ENCODE results near the gene PEA15.

The PEA15 gene, protein sequence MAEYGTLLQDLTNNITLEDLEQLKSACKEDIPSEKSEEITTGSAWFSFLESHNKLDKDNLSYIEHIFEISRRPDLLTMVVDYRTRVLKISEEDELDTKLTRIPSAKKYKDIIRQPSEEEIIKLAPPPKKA

DNA sequence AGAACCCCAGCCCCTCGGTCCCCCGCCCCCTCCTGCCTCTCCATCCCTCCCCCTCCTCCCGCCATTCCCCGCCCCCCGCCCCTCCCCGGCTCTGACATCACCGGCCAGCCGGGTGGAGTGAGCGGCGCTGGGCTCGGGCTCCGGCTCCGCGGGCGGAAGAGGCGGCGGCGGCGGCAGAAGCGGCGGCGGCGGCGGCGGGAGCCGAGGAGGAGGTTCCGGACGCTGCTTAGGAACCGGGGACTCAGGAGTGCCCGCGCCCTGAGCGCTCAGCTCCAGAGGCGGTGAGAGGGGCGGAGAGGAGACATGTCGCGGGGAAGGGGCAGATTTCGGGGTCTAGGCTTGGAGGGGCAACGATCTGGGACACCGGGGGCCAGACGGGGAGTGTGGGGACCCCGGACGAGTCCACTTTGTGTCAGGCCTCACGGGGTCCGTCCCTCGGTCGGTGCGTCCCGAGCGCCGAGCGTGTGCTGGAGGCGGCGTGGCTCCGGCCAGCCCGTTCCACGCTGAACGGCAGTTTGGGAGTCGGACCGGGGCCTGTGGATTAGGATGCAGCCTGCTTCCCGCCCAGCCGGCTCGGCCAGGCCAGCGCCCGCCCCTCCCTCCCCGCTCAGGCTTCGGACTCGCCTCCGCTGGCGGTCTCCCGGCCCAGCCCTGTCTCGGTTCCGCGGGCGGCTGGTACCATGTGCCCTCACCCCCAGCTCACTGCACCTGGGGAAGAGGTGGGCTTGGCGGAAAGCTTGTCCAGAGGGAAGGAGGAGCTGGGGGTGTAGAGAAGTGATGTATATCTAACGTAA, at the start of gene PEA15:
Gene PEA15 (plus strand): TSS at position 143 of the 794 bp plus-strand sequence. CDS start 6,161 bp downstream, outside the sequence.
- peak; percentile 19 for DNase-seq

DNA sequence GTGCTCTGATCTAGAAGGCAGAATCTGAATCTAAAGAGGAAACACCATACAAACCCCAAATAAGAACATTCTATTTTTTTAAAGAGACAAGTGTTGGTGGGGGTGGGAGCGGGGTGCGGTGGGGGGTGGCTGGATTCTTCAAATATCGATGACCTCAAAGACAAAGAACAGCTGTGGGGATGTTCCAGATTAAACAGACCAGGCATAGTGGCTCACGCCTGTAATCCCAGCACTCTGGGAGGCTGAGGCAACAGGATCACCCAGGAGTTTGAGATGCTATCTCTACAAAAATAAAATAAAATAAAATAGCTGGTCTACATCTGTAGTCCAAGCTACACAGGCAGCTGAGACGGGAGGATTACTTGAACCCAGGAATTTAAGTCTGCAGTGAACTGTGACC, 48.8 kb upstream of the PEA15 start:
- DNase-seq, result no peak

DNA sequence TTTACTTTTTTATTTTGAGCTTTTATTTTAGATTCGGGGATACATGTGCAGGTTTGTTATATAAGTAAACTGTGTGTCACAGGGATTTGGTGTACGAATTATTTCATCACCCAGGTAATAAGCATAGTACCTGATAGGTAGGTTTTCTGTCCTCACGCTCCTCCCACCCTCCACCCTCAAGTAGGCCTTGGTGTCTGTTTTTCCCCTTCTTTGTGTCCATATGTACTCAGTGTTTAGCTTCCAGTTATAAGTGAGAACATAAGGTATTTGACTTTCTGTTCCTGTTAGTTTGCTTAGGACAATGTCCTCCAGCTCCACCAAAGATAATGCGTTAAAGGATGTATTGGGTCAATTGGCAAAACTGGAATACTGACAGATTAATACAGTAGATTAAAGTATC, 48.0 kb upstream of the PEA15 start:
- DNase-seq, result no peak

GRCh38 chr1:160158031-160158430, 47.2 kb upstream of the PEA15 start:
- no peak for DNase-seq

- DNase-seq, result no peak
Measured at GRCh38 chr1:160158534-160158933, 46.6 kb upstream of the PEA15 start.

GRCh38 chr1:160159846-160160245, 45.3 kb upstream of the PEA15 start:
- peak; percentile 97 for DNase-seq

DNA sequence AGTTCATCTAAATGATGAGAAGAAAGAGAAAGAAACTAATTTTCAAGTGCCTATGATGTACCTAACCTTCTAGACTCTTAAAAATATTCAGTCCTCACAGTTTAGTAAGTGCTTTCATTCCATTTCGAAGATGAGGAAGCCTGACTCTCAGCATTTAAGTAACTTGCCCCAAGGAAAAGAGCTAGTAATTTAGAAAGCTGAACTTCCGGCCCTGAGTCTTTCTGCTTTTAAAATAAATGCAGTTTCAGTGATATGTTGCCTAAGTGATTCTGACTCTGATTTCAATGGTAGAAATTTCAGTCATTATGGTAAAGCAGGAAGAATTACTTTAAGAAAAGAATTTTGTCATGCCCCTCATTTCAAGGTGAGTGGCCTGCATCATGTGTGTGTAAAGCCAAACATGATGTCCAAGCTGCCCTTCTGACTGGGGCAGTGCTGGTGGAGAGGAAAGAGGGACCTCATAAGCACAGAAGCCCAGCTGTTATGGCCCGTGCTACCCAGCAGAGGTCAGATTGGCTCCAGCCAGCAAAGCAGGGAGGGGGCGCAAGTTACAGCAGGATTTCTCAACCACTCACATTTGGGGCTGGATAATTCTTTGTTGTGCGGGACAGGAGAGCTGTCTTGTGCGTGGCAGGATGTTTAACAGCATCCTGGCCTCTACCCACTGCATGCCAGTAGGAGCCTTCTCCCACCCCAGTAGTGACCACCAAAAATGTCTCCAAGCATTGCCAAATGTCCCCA, 43.0 kb upstream of the PEA15 start:
- DNase-seq, result no peak

DNA sequence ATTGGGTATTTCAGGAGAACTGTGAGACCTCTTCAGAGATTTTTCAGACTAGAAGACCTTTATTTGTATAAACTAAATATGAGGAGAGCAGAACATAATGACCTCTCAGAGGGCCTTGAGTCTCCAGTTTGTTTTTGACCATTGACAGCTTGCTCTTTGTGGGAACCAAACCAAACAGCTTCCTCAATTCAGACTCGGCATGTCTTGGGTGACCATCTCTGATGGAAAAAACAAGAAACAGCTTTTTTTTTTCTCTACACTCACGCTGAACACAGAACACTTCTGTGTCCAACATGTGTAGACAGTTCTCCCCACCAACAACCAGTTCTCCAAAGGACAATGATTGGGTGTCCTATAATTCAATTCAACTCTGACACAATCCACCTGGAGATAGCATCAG, 42.3 kb upstream of the PEA15 start:
- DNase-seq, result no peak

DNA sequence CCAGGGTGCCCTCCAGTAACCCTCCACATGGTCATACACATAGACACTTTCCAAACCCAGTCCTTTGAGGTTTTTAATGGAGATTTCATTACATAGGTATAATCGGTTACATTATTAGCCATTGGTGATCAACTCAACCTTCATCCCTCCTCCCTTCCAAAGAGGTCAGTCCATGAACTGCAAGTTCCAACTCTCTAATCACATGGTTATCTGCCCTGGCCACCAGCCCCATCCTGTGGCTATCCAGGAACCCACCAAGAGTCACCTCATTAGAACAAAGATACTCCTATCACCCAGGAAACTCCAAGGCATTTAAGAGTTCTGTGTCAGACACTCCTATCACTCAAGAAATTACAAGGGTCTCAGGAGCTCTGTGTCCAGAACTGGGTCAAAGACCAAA, 41.6 kb upstream of the PEA15 start:
- no peak for DNase-seq

DNA sequence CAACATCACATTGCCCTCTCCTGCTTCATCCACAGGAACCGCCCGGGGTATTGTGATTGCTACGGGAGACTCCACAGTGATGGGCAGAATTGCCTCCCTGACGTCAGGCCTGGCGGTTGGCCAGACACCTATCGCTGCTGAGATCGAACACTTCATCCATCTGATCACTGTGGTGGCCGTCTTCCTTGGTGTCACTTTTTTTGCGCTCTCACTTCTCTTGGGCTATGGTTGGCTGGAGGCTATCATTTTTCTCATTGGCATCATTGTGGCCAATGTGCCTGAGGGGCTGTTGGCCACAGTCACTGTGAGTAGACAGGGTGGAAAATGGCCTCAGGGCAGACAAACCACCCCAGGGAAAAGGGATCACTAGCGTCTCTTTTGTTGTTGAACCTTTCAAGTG, 41.1 kb upstream of the PEA15 start:
- no peak for DNase-seq

GRCh38 chr1:160166166-160166868, 38.9 kb upstream of the PEA15 start:
- DNase-seq, result peak; percentile 5

- DNase-seq, result peak; percentile 75
Measured at GRCh38 chr1:160167056-160167455, 38.1 kb upstream of the PEA15 start.

DNA sequence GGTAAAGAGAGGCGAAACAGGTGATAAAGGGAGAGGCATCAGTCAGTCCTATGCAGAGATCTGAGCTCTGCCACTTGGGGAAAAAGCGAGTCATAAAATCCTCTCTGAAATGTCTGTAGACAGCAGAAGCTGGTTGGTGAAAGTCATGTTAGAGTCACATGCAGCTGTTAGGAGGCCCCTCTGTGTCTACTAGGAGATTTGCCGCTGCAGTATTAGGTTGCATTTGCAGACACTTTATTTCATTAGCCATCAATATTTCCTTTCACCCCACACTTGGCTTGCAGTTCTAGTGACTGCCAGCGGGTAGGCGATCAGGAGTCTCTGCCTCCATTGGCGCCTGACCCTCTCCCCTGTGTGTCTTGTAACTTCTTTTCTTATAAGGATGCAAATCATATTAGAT, 37.6 kb upstream of the PEA15 start:
- peak; percentile 19 for DNase-seq

- no peak for DNase-seq
Measured at GRCh38 chr1:160168016-160168415, 37.2 kb upstream of the PEA15 start.

DNA sequence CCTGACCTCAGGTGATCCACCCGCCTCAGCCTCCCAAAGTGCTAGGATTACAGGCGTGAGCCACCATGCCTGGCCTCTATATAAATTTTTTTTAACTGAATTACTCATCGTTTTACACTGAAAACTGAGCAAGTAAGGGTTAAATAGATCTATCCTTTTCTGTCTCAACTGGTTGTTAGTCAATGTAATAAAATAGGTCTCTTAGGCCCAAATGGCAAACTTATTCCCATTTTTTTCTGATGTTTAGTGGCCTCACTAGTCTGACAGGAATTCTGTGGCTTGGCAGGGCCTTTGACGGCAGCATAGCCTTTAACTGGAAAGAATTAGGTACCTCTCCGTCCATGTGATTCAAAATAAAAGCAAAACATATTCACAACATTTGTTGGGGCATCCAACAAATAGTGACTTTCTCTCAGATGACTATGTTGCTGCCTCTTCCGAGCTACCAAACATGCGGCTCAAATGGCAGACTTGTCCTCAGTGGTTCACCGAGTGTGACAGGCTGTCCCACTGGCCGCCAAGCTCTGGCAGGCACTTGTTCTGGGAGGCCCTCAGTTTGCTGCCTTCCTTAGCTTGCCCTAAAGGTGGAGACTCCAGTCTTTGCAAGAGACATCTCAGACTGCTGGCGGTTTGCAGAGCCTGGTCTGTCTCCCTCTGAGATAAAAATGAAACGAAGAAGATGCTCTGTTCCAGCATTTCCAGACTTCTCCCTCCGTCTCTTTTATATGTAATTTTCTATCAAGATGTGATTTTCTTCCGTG, 36.4 kb upstream of the PEA15 start:
- DNase-seq, result no peak

DNA sequence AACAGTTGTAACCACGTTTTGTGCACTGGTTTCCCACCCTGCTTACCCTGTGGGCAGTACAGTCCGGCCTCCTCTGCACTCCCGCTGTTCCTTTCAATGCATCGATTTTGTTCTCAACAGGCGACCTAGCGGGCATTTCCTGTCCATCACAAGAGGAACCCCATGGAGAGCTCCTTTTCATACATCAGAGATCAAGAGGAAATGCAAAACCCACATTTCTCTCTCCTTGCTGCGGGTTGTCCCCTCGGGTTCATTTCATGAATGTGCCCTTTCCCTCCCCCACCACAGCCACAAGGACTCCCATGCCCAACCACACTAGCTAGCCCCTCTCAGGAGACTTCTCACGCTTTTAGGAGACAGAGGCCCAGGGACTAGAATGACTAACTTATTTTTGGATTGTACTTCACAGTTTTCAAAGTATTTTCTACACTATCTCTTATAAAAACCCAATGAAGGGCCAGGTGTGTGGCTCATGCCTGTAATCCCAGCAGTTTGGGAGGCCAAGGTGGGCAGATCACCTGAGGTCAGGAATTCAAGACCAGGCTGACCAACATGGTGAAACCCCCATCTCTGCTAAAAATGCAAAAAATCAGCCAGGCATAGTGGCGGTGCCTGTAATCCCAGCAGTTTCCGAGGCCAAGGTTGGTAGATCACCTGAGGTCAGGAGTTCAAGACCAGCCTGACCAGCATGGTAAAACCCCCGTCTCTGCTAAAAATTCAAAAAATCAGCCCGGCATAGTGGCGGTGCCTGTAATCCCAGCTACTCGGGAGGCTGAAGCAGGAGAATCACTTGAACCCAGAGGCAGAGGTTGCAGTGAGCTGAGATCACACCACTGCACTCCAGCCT, 35.4 kb upstream of the PEA15 start:
- peak; percentile 34 for DNase-seq

DNA sequence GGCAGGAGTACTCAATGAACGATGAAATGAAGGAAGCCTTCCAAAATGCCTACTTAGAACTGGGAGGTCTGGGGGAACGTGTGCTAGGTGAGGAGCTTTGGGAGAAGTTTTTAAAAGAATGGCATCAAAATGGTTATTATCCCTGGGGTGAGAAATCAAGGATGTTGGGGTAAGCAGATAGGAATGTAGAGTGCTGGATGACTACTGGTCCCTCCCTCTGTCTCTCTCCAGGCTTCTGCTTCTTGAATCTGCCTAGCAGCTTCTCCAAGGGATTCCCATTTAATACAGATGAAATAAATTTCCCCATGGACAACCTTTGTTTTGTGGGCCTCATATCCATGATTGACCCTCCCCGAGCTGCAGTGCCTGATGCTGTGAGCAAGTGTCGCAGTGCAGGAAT, 33.8 kb upstream of the PEA15 start:
- DNase-seq, result no peak

- no peak for DNase-seq
Measured at GRCh38 chr1:160171980-160172379, 33.2 kb upstream of the PEA15 start.

GRCh38 chr1:160177231-160177630, 28.0 kb upstream of the PEA15 start:
- DNase-seq, result no peak

GRCh38 chr1:160177667-160178066, 27.5 kb upstream of the PEA15 start:
- no peak for DNase-seq

- DNase-seq, result no peak
Measured at GRCh38 chr1:160178731-160179130, 26.5 kb upstream of the PEA15 start.

DNA sequence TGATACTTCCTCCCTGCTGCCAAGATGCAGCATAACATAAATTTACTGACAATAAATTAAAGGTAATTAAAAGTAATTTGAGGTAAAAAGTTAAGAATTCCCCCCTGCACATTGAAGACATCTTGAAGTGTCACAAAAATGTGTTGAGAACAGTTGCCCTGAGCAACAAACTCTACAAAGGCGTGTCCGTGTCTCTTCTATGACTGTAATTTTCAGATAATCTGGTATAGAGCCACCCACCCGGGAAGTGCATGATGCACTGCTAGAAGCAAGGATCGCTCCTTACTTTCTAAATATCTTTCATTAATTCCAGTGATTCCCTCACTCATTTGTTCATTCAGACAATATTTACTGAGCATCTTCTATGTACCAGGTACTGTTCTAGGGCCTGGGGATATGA, 25.8 kb upstream of the PEA15 start:
- DNase-seq, result no peak
